ENCODE measurements around the gene CMIP. TPM values are rescaled to one million over a fixed set of nuclear protein-coding genes. Genes with fewer than 3 reads are reported as not detected.

CMIP gene
- total RNA-seq, 1 experiment from 2014 or later: 48.2 TPM

DNA sequence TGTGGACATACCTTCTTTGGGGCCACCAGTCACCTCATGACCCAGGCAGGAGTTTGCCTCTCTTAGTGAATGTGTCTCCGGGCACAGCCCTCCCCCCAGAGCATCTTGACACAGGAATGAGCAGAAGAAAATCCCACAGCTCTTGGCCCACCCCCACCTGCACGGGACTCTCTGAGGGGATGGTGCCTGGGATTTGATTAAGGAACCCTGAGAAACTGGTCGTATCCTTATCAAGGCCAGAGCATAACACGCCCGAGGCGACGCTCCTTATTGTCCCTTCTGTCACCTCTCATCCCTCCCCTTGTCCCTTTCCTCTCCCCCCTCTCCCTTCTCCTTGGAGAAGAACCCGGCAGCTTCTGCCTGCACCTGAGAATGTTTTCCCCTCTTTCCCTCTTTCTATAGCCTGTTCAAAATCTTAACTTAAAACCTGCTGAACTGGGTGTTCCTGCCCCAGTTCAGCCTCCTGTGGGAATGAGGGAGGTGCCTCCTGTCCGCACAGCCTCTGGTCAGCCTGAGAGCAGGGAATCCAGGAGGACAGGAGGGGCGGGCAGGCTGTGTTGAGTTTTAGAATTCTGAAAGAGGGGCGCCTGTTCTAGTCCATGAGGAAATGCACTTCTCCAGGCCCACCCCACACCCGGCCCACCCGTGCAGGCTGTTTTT is 193.8 kb downstream of the CMIP start:
- H3K23me2 ChIP-seq (ENCODE audit: insufficient read length, low read depth, low read length, poor library complexity, severe bottlenecking): peaks cover 3% of the 10 kb centered on the region
- no peak for DNase-seq
- no CpG with 5 or more reads among the region's 13 CpGs for WGBS (ENCODE audit: extremely low coverage, insufficient read length, low lambda C conversion rate)
- H3K4ac ChIP-seq (ENCODE audit: low read depth, low read length): no peak overlapping the region
- H2AK5ac ChIP-seq (ENCODE audit: insufficient read length, low read length): no peak overlapping the region
- Mint-ChIP-seq H3K27me3 (ENCODE audit: low read depth) (no peaks in the 10 kb centered on the region), H3K27ac (peak overlapping the region; percentile 38 to 87 (median 44); a peak in 5 of 7 replicates), H3K36me3 (ENCODE audit: insufficient read depth in 1 of 3, low read depth in 3 of 3) (0 out of 7 replicates have a peak, but pooled peaks cover 0 to 3% (median 1%) of the 10 kb centered on the region in 3 experiments), H3K4me1 (peaks cover 40 to 67% of the 10 kb centered on the region in 2 experiments), H3K4me3 (no peak overlapping the region), H3K9me3 (no peaks in the 10 kb centered on the region)
- H3K79me2 ChIP-seq (ENCODE audit: insufficient read depth, low read length): no peaks in the 10 kb centered on the region; the same call in 1 of the 2 replicates
- H3K9ac ChIP-seq (ENCODE audit: extremely low read depth, insufficient read length, low read length): no peak overlapping the region
- no peak overlapping the region for H4K5ac ChIP-seq (ENCODE audit: insufficient read length, low read depth, low read length)
- H3K23ac ChIP-seq (ENCODE audit: insufficient read length, low read depth, low read length): no peak overlapping the region
- no peak overlapping the region for H2BK20ac ChIP-seq (ENCODE audit: low read depth, low read length, poor library complexity, severe bottlenecking)
- H3K79me1 ChIP-seq (ENCODE audit: insufficient read depth, low read depth, low read length, poor library complexity, severe bottlenecking): no peaks in the 10 kb centered on the region
- no peak overlapping the region for H2AFZ ChIP-seq (ENCODE audit: low read length)
- TF ChIP-seq, protein P1, sequence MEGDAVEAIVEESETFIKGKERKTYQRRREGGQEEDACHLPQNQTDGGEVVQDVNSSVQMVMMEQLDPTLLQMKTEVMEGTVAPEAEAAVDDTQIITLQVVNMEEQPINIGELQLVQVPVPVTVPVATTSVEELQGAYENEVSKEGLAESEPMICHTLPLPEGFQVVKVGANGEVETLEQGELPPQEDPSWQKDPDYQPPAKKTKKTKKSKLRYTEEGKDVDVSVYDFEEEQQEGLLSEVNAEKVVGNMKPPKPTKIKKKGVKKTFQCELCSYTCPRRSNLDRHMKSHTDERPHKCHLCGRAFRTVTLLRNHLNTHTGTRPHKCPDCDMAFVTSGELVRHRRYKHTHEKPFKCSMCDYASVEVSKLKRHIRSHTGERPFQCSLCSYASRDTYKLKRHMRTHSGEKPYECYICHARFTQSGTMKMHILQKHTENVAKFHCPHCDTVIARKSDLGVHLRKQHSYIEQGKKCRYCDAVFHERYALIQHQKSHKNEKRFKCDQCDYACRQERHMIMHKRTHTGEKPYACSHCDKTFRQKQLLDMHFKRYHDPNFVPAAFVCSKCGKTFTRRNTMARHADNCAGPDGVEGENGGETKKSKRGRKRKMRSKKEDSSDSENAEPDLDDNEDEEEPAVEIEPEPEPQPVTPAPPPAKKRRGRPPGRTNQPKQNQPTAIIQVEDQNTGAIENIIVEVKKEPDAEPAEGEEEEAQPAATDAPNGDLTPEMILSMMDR (conservative IDR thresholded peaks at IDR 0.05): no peak
- H2BK15ac ChIP-seq (ENCODE audit: low read depth, low read length): no peak overlapping the region
- no peaks in the 10 kb centered on the region for H3K9me3 ChIP-seq (ENCODE audit: control insufficient read depth, low read depth, low read length)
- no peak overlapping the region for H4K8ac ChIP-seq (replicated peaks; ENCODE audit: insufficient read length, low read depth, low read length)
- H3K4me1 ChIP-seq (ENCODE audit: insufficient read depth, low read length): peaks cover 4% of the 10 kb centered on the region; the same call in 1 of the 2 replicates
- H3T11ph ChIP-seq (ENCODE audit: low read length): no peak overlapping the region
- no peak overlapping the region for H3K27ac ChIP-seq (ENCODE audit: insufficient read length, low read depth, low read length)
- H3K14ac ChIP-seq (ENCODE audit: insufficient read depth, low read length): no peak overlapping the region
- H2BK12ac ChIP-seq (ENCODE audit: insufficient read length, low read depth, low read length): no peak overlapping the region
- no peak overlapping the region for H2BK5ac ChIP-seq (ENCODE audit: insufficient read length, low read length)
- no peak overlapping the region for H3K18ac ChIP-seq (ENCODE audit: insufficient read length, low read depth, low read length)
- H2BK120ac ChIP-seq (ENCODE audit: low read depth, low read length, poor library complexity, severe bottlenecking): no peak overlapping the region
- no peak overlapping the region for H3K56ac ChIP-seq (ENCODE audit: insufficient read length, low read depth, low read length)
- H3K4me2 ChIP-seq (ENCODE audit: insufficient read depth, insufficient read length, low read length): no peak overlapping the region
- no peaks in the 10 kb centered on the region for H3K27me3 ChIP-seq (ENCODE audit: insufficient read depth, low read length)
- no peaks in the 10 kb centered on the region for H4K20me1 ChIP-seq (ENCODE audit: control insufficient read depth, insufficient read depth, insufficient read length)
- H4K91ac ChIP-seq (ENCODE audit: insufficient read length, low read depth, low read length): no peak overlapping the region

Data from H9 (cell line).